Lung (tissue), 12 donors: ENCODE results near the gene MMP7. TPM values are rescaled to one million over a fixed set of nuclear protein-coding genes. Genes with fewer than 3 reads are reported as not detected.

Experiments used
- ATAC-seq: fragments of 200-7000 bp; cut with Tn5 transposase; one replicate; pipeline ENCODE4 v1.9.1; 2020; ENCODE audit warnings: moderate number of reproducible peaks; ENCODE audit not compliant: insufficient read depth, low FRiP score
- DNase-seq, 3 donors: peaks; one replicate each; pipeline ENCODE4 v3.0.0-alpha.2; 2013 to 2017
- H3K27ac ChIP-seq, 2 donors: one replicate each; pipeline ENCODE4 v1.5.1; 2013; ENCODE audit warnings: mild to moderate bottlenecking in 2 of 2, moderate library complexity in 2 of 2, control low read depth in 1 of 2, inconsistent platforms in 1 of 2, low read depth in 1 of 2, low read length in 1 of 2
- H3K27me3 ChIP-seq, 3 donors: one replicate each; pipeline ENCODE4 v1.5.1; 2013; ENCODE audit warnings: low read length in 2 of 3; ENCODE audit not compliant: control insufficient read depth in 3 of 3, insufficient read depth in 3 of 3
- H3K36me3 ChIP-seq, 4 donors: one replicate each; pipeline ENCODE4 v1.5.1; 2013; ENCODE audit warnings: low read length in 4 of 4, mild to moderate bottlenecking in 1 of 4, moderate library complexity in 1 of 4; ENCODE audit not compliant: control insufficient read depth in 4 of 4, insufficient read depth in 4 of 4
- H3K4me1 ChIP-seq, 5 donors: one replicate each; pipeline ENCODE4 v1.5.1; 2013; ENCODE audit warnings: low read length in 5 of 5, mild to moderate bottlenecking in 2 of 5, moderate library complexity in 1 of 5; ENCODE audit not compliant: control insufficient read depth in 5 of 5, insufficient read depth in 5 of 5
- H3K4me3 ChIP-seq: one replicate; pipeline ENCODE4 v1.5.1; 2013; ENCODE audit warnings: mild to moderate bottlenecking, control low read depth, moderate library complexity
- H3K9ac ChIP-seq, 2 donors: one replicate each; pipeline ENCODE4 v1.5.1; 2013; ENCODE audit warnings: low read length in 2 of 2, control low read depth in 1 of 2; ENCODE audit not compliant: insufficient read depth in 1 of 2
- H3K9me3 ChIP-seq, 4 donors: one replicate each; pipeline ENCODE4 v1.5.1; 2013; ENCODE audit warnings: low read length in 3 of 4, mild to moderate bottlenecking in 1 of 4, moderate library complexity in 1 of 4; ENCODE audit not compliant: control insufficient read depth in 4 of 4, insufficient read depth in 3 of 4
- CTCF ChIP-seq: IDR thresholded peaks from 2 replicates; pipeline ENCODE4 v1.5.1; 2012; ENCODE audit warnings: mild to moderate bottlenecking; ENCODE audit errors: control extremely low read depth, extremely low read depth
- WGBS, 2 donors: extraction: QIAGEN DNeasy Blood & Tissue Kit; methylation state at CpG; one replicate each; pipeline ENCODE4 v1.1.7; 2013; 5-methylcytosine and 5-hydroxymethylcytosine counted together
- polyA plus RNA-seq, 2 donors: library from polyadenylated mRNA; stranded (reverse); fragments of 200-250 nt; gene quantifications; one replicate each; pipeline ENCODE4 v1.2.1, GENCODE V29; 2013
- total RNA-seq, 2 donors: library from RNA; depleted of rRNA in 1 of 2; stranded (reverse); fragments of >200 nt in 1 of 2; gene quantifications; one replicate each; pipeline ENCODE4 v1.2.1, GENCODE V29; 2014 to 2021
- donor health status: control.
- donor health status: control.
- donor health status: Bipolar disorder and iron deficiency.
- donor health status: healthy.
- donor health status: DM: yes; HTN: yes; CAD: no.

Gene MMP7
- total and polyA plus RNA-seq, 4 donors = 17.9 to 433 (median 26.2) TPM

GRCh38 chr11:102486584-102486983, 44.0 kb downstream of the MMP7 start:
- no peaks in the 10 kb centered on the region for H3K27me3 ChIP-seq
- WGBS, 2 donors = 97 to 98% methylated on average over 2 of the region's 2 CpGs
- no peak overlapping the region for H3K27ac ChIP-seq
- no peak overlapping the region for H3K9ac ChIP-seq
- DNase-seq (no peak), ATAC-seq (no peak)
- TF ChIP-seq CTCF = no peak
- H3K9me3 ChIP-seq = no peaks in the 10 kb centered on the region
- H3K4me3 ChIP-seq = no peak overlapping the region
- H3K36me3 ChIP-seq = no peaks in the 10 kb centered on the region
- H3K4me1 ChIP-seq = peaks cover 0 to 2% (median 0%) of the 10 kb centered on the region in 5 donors

- no peak for DNase-seq
- TF ChIP-seq CTCF = no peak
- H3K27me3 ChIP-seq = no peaks in the 10 kb centered on the region
- H3K9me3 ChIP-seq = no peaks in the 10 kb centered on the region
- H3K9ac ChIP-seq = no peak overlapping the region
- no peak overlapping the region for H3K27ac ChIP-seq
- no peaks in the 10 kb centered on the region for H3K36me3 ChIP-seq
- no peak overlapping the region for H3K4me3 ChIP-seq
- 86 to 93% methylated on average over 2 of the region's 2 CpGs for WGBS, 2 donors
- peaks cover 0 to 2% (median 0%) of the 10 kb centered on the region in 5 donors for H3K4me1 ChIP-seq
- no peak for ATAC-seq
Observed at GRCh38 chr11:102485095-102485722, 45.3 kb downstream of the MMP7 start.

- H3K4me3 ChIP-seq = no peak overlapping the region
- no peak for TF ChIP-seq CTCF
- H3K9me3 ChIP-seq = no peaks in the 10 kb centered on the region
- H3K27ac ChIP-seq = no peak overlapping the region
- H3K9ac ChIP-seq = no peak overlapping the region
- WGBS, 2 donors = 55 to 67% methylated on average over 3 of the region's 3 CpGs
- H3K36me3 ChIP-seq = no peaks in the 10 kb centered on the region
- H3K4me1 ChIP-seq = peaks cover 0 to 2% (median 0%) of the 10 kb centered on the region in 5 donors
- H3K27me3 ChIP-seq = no peaks in the 10 kb centered on the region
- ATAC-seq (no peak), DNase-seq (no peak)
Observed at GRCh38 chr11:102482433-102482832, 48.1 kb downstream of the MMP7 start.

GRCh38 chr11:102479733-102480132, 50.8 kb downstream of the MMP7 start:
- H3K9me3 ChIP-seq = no peaks in the 10 kb centered on the region
- ATAC-seq = no peak
- H3K36me3 ChIP-seq = no peaks in the 10 kb centered on the region
- peaks cover 0 to 5% (median 2%) of the 10 kb centered on the region in 5 donors for H3K4me1 ChIP-seq
- no peak overlapping the region for H3K27ac ChIP-seq
- H3K9ac ChIP-seq = no peak overlapping the region
- WGBS, 2 donors = 97 to 98% methylated on average over 2 of the region's 2 CpGs
- no peak for DNase-seq
- TF ChIP-seq CTCF = no peak
- no peak overlapping the region for H3K4me3 ChIP-seq
- no peaks in the 10 kb centered on the region for H3K27me3 ChIP-seq
